HL-60 (cell line): ENCODE results near the gene B4GALT1.

Experiments
- DNase-seq, 2 experiments: peaks; one replicate each; pipeline ENCODE4 v3.0.0-alpha.2; 2010 to 2020; ENCODE audit warnings: low read depth in 1 of 2, low spot score in 1 of 2
- H3K27ac ChIP-seq: fragments of 250-450 bp; sonication (Bioruptor Pico); replicated peaks from 2 replicates; pipeline ENCODE4 v1.5.1; 2020; ENCODE audit warnings: mild to moderate bottlenecking, moderate library complexity
- H3K27me3 ChIP-seq: fragments of 250-450 bp; sonication (Bioruptor Pico); 2 replicates; pipeline ENCODE4 v1.5.1; 2021; ENCODE audit warnings: mild to moderate bottlenecking, moderate library complexity; ENCODE audit not compliant: insufficient read depth, poor library complexity, severe bottlenecking
- H3K4me3 ChIP-seq: replicated peaks from 2 replicates; pipeline ENCODE4 v1.5.1; 2011; ENCODE audit warnings: mild to moderate bottlenecking, control low read depth, low read length; ENCODE audit not compliant: insufficient read depth
- CTCF ChIP-seq: IDR thresholded peaks from one replicate; pipeline ENCODE4 v1.5.1; 2011; ENCODE audit warnings: low read length, control low read depth, inconsistent platforms; ENCODE audit not compliant: insufficient read depth
- GABPA ChIP-seq: IDR thresholded peaks from 2 replicates; pipeline ENCODE4 v1.6.1; 2012; ENCODE audit warnings: low read depth
- POLR2AphosphoS5 ChIP-seq: IDR thresholded peaks from 2 replicates; pipeline ENCODE4 v1.6.1; 2012; ENCODE audit warnings: low read depth
- SPI1 ChIP-seq: IDR thresholded peaks from 2 replicates; pipeline ENCODE4 v1.6.1; 2012; ENCODE audit warnings: low read depth, mild to moderate bottlenecking, borderline replicate concordance
- TF ChIP-seq, protein P1 (sequence below): IDR thresholded peaks from 2 replicates; pipeline ENCODE4 v1.6.1; 2012; ENCODE audit warnings: low read depth; ENCODE audit not compliant: insufficient replicate concordance

The B4GALT1 gene

DNA sequence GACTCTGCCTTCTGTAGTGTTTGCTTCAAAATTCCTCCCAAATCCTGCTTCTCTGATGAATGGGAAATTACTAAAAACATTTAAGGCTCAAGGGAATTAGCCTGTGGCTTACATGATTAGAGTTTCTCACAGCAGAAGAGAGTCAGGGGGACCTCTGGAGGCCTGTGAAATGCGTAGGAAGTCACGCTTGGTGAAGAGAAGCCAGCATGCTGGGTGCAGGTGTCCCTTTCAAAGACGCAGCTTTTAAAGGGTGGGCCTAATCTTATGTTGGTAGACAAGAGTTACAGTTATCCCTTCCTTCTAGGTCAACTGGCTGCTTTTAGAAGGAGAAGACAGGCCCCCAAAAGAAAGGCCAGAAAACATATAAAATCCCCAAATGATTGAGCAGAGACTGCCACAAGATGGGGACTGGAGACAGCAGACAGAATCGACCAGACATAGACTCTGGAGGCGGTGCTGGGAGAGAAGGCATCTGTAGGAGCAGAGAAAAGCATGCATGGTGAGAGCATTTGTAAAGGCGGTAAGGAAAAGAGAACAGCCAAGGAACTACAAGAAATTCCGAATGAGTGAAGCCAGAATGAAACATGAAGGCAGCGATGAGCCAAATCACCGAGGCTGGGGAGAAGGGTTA, 42.3 kb downstream of the B4GALT1 start:
- TF ChIP-seq GABPA = no peak
- no peak for TF ChIP-seq CTCF
- no peak for TF ChIP-seq POLR2AphosphoS5
- TF ChIP-seq, protein P1, sequence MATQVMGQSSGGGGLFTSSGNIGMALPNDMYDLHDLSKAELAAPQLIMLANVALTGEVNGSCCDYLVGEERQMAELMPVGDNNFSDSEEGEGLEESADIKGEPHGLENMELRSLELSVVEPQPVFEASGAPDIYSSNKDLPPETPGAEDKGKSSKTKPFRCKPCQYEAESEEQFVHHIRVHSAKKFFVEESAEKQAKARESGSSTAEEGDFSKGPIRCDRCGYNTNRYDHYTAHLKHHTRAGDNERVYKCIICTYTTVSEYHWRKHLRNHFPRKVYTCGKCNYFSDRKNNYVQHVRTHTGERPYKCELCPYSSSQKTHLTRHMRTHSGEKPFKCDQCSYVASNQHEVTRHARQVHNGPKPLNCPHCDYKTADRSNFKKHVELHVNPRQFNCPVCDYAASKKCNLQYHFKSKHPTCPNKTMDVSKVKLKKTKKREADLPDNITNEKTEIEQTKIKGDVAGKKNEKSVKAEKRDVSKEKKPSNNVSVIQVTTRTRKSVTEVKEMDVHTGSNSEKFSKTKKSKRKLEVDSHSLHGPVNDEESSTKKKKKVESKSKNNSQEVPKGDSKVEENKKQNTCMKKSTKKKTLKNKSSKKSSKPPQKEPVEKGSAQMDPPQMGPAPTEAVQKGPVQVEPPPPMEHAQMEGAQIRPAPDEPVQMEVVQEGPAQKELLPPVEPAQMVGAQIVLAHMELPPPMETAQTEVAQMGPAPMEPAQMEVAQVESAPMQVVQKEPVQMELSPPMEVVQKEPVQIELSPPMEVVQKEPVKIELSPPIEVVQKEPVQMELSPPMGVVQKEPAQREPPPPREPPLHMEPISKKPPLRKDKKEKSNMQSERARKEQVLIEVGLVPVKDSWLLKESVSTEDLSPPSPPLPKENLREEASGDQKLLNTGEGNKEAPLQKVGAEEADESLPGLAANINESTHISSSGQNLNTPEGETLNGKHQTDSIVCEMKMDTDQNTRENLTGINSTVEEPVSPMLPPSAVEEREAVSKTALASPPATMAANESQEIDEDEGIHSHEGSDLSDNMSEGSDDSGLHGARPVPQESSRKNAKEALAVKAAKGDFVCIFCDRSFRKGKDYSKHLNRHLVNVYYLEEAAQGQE = no peak
- no peak for TF ChIP-seq SPI1
- no peak overlapping the region for H3K27ac ChIP-seq
- DNase-seq = no peak
- H3K4me3 ChIP-seq = no peak overlapping the region
- no peaks in the 10 kb centered on the region for H3K27me3 ChIP-seq

DNA sequence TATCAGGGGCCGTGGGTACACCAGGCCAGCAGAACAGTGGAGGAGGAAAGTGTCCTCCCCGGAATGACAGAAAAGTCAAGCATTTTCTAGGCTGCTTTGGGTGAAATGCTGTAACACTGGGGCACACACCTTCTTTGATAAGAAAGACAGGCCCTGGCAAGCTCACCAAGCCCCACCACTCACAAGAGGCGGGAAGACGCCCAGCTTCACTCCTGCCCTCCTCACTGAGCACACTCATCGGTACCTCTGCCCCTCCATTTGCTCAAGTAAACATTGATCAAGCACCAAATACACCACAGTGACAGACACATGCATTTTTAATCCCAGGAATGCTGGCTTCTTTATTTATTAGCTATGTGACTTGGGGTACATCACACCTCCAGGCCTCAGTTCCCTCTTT, 43.1 kb downstream of the B4GALT1 start:
- DNase-seq = no peak
- Histone ChIP-seq H3K4me3 (no peak overlapping the region), H3K27me3 (no peaks in the 10 kb centered on the region), H3K27ac (no peak overlapping the region)
- no peak for TF ChIP-seq SPI1

GRCh38 chr9:33123407-33124031, 43.6 kb downstream of the B4GALT1 start:
- Histone ChIP-seq H3K27ac (no peak overlapping the region), H3K27me3 (no peaks in the 10 kb centered on the region), H3K4me3 (no peak overlapping the region)
- DNase-seq = no peak
- TF ChIP-seq SPI1 (no peak), GABPA (no peak), POLR2AphosphoS5 (no peak), CTCF (no peak)
- TF ChIP-seq, protein P1 = no peak

DNA sequence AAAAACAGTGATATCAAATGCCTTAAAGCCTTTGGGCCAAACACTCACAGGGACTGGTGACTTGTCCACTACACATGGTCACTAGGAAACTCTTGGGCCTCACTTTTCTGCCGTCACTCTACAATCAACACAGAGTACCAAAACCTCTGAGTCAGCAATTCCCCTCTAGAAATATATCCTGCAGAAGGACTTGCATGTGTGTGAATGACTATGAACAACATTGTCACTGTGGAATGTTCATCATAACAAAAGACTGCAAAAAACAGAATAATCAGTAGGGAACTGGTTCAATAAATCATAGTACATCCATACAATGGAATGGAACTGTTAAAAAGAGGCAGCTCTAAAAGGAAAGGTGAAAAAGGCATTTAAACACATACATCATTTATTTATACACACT, 46.5 kb downstream of the B4GALT1 start:
- TF ChIP-seq, protein P1 = no peak
- TF ChIP-seq SPI1 = no peak
- TF ChIP-seq GABPA = no peak
- no peak for TF ChIP-seq CTCF
- no peak for TF ChIP-seq POLR2AphosphoS5
- no peak for DNase-seq
- H3K27ac ChIP-seq = no peak overlapping the region
- H3K4me3 ChIP-seq = no peak overlapping the region
- no peaks in the 10 kb centered on the region for H3K27me3 ChIP-seq
